HepG2 (cell line): ENCODE measurements around the gene WNT3. TPM values are rescaled to one million over a fixed set of nuclear protein-coding genes. Genes with fewer than 3 reads are reported as not detected.

ENCODE experiments used
- ARNT ChIP-seq: fragments of 450-650 bp; IDR thresholded peaks from 2 replicates; pipeline ENCODE4 v1.6.1; 2017
- ELF1 ChIP-seq: sonication (generic); formaldehyde crosslinking; IDR thresholded peaks from 2 replicates; pipeline ENCODE4 v1.4.0; 2020; ENCODE audit warnings: missing genetic modification reagents
- HDAC1 ChIP-seq: sonication (generic); formaldehyde crosslinking; IDR thresholded peaks from 2 replicates; pipeline ENCODE4 v1.5.1; 2020; ENCODE audit warnings: mild to moderate bottlenecking, missing genetic modification reagents
- HHEX ChIP-seq: IDR thresholded peaks from 2 replicates; pipeline ENCODE4 v1.6.1; 2016; ENCODE audit warnings: control low read depth
- KDM5A ChIP-seq: fragments of 200-600 bp; sonication (generic); IDR thresholded peaks from 2 replicates; pipeline ENCODE4 v1.7.0; 2018; ENCODE audit warnings: antibody characterized with exemption, mild to moderate bottlenecking, low read length, borderline replicate concordance
- NONO ChIP-seq, 2 experiments: fragments of 450-650 bp in 1 of 2; sonication (generic) in 1 of 2; formaldehyde crosslinking in 1 of 2; IDR thresholded peaks in 1 of 2; conservative IDR thresholded peaks in 1 of 2; 2 replicates each; pipeline versions ENCODE4 v1.6.1 to v1.8.0; 2017 to 2022; ENCODE audit warnings: mild to moderate bottlenecking in 1 of 2, missing genetic modification reagents in 1 of 2, moderate library complexity in 1 of 2
- SP2 ChIP-seq: sonication (generic); formaldehyde crosslinking; IDR thresholded peaks from 2 replicates; pipeline ENCODE4 v1.5.1; 2020; ENCODE audit warnings: mild to moderate bottlenecking, missing genetic modification reagents
- TBX2 ChIP-seq: sonication (generic); formaldehyde crosslinking; IDR thresholded peaks from 2 replicates; pipeline ENCODE4 v1.5.0; 2020; ENCODE audit warnings: missing genetic modification reagents, mild to moderate bottlenecking, borderline replicate concordance
- TEAD2 ChIP-seq: sonication (generic); formaldehyde crosslinking; IDR thresholded peaks from 2 replicates; pipeline ENCODE4 v1.9.0; 2021; ENCODE audit warnings: missing genetic modification reagents
- ZBTB38 ChIP-seq: sonication (generic); formaldehyde crosslinking; IDR thresholded peaks from 2 replicates; pipeline ENCODE4 v1.5.1; 2020; ENCODE audit warnings: mild to moderate bottlenecking, missing genetic modification reagents
- ZNF292 ChIP-seq: sonication (generic); formaldehyde crosslinking; IDR thresholded peaks from 2 replicates; pipeline ENCODE4 v1.8.1; 2022; ENCODE audit warnings: mild to moderate bottlenecking, low read depth, missing genetic modification reagents, borderline replicate concordance
- ZNF510 ChIP-seq: sonication (generic); formaldehyde crosslinking; IDR thresholded peaks from 2 replicates; pipeline ENCODE4 v1.4.0; 2020; ENCODE audit warnings: low read depth, mild to moderate bottlenecking, missing genetic modification reagents
- ZNF709 ChIP-seq: sonication (generic); formaldehyde crosslinking; IDR thresholded peaks from 2 replicates; pipeline ENCODE4 v1.5.0; 2020; ENCODE audit warnings: mild to moderate bottlenecking, missing genetic modification reagents
- polyA plus RNA-seq, 8 experiments: library from polyadenylated mRNA; depleted of rRNA in 3 of 8; stranded (reverse) in 7 of 8; unstranded in 1 of 8; fragments of >200 nt; fragmentation: Illumina TruSeq in 4 of 8; extraction: Trizol in 4 of 8; gene quantifications; 2 replicates each; pipeline versions ENCODE4 v1.2.1 to v1.2.3, GENCODE V29; 2011 to 2016; ENCODE audit warnings: low read depth in 4 of 8, missing spikeins in 1 of 8, mixed read lengths in 1 of 8; ENCODE audit not compliant: insufficient read depth in 1 of 8
- total RNA-seq, 5 experiments: library from RNA; depleted of rRNA; stranded (reverse); fragments of >200 nt; fragmentation: Illumina TruSeq; extraction: Trizol; gene quantifications; 2 replicates each; pipeline ENCODE4 v1.2.3, GENCODE V29; 2016; ENCODE audit warnings: low read depth in 1 of 5
- TF ChIP-seq, protein P1 (sequence below): sonication (generic); formaldehyde crosslinking; IDR thresholded peaks from 2 replicates; pipeline ENCODE4 v1.4.0; 2020; ENCODE audit warnings: mild to moderate bottlenecking, missing genetic modification reagents
- TF ChIP-seq, protein P2 (sequence below): sonication (generic); formaldehyde crosslinking; IDR thresholded peaks from 2 replicates; pipeline ENCODE4 v1.4.0; 2020; ENCODE audit warnings: missing genetic modification reagents, borderline replicate concordance
- TF ChIP-seq, protein P3 (sequence below): sonication (generic); formaldehyde crosslinking; IDR thresholded peaks from 2 replicates; pipeline ENCODE4 v1.8.1; 2023; ENCODE audit warnings: mild to moderate bottlenecking, missing genetic modification reagents
- TF ChIP-seq, protein P4 (sequence below): sonication (generic); formaldehyde crosslinking; IDR thresholded peaks from 2 replicates; pipeline ENCODE4 v1.4.0; 2020; ENCODE audit warnings: missing genetic modification reagents, mild to moderate bottlenecking, borderline replicate concordance

The WNT3 gene
- total and polyA plus RNA-seq, 2 of the 13 experiments (the other 11 are each of a cell fraction or from before 2014, with no cell fraction given), result 8.5 to 10.3 TPM

DNA sequence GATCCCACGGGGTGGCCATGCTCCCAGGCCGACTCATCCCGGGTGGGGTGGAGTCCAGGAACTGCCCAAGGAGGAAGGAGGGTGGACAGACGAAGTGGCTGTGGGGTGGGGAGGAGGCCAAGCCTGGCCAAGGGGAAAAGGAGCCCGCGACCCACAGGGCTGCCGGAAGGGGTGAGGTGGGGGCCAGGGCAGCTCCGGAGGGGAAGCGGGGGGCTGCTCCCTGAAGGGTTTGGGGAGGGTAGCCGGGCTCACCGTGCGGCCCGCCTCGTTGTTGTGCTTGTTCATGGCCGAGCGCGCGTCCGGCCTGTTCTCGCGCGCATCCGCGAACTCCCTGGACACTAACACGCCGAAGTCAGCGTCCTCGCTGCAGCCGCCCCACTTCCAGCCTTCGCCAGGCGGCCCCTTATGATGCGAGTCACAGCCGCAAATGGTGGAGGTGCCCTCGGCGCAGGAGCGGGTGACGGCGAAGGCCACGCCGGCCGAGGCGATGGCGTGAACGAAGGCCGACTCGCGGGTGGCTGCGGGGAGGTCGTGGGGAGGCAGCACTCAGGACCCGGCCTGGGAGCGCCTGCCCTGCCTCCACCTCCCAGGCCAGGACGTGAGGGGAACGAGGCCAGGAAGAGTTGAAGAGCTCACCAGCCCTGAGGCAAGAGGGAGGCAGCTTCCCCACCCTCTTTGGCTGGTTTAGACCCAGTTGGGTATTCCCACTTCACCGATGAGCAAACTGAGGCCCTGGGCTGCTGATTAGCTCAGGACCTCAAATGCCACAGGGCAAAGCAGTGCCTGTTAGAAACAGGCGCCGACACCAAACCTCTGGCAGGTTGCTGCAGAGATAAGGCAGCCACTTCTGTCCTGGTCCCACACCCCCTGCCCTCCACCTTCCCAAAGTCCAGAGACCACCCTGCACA is 48.7 kb downstream of the WNT3 start (continued):
- TF ChIP-seq, protein P1, sequence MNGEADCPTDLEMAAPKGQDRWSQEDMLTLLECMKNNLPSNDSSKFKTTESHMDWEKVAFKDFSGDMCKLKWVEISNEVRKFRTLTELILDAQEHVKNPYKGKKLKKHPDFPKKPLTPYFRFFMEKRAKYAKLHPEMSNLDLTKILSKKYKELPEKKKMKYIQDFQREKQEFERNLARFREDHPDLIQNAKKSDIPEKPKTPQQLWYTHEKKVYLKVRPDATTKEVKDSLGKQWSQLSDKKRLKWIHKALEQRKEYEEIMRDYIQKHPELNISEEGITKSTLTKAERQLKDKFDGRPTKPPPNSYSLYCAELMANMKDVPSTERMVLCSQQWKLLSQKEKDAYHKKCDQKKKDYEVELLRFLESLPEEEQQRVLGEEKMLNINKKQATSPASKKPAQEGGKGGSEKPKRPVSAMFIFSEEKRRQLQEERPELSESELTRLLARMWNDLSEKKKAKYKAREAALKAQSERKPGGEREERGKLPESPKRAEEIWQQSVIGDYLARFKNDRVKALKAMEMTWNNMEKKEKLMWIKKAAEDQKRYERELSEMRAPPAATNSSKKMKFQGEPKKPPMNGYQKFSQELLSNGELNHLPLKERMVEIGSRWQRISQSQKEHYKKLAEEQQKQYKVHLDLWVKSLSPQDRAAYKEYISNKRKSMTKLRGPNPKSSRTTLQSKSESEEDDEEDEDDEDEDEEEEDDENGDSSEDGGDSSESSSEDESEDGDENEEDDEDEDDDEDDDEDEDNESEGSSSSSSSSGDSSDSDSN, result no peak
- TF ChIP-seq, protein P2, sequence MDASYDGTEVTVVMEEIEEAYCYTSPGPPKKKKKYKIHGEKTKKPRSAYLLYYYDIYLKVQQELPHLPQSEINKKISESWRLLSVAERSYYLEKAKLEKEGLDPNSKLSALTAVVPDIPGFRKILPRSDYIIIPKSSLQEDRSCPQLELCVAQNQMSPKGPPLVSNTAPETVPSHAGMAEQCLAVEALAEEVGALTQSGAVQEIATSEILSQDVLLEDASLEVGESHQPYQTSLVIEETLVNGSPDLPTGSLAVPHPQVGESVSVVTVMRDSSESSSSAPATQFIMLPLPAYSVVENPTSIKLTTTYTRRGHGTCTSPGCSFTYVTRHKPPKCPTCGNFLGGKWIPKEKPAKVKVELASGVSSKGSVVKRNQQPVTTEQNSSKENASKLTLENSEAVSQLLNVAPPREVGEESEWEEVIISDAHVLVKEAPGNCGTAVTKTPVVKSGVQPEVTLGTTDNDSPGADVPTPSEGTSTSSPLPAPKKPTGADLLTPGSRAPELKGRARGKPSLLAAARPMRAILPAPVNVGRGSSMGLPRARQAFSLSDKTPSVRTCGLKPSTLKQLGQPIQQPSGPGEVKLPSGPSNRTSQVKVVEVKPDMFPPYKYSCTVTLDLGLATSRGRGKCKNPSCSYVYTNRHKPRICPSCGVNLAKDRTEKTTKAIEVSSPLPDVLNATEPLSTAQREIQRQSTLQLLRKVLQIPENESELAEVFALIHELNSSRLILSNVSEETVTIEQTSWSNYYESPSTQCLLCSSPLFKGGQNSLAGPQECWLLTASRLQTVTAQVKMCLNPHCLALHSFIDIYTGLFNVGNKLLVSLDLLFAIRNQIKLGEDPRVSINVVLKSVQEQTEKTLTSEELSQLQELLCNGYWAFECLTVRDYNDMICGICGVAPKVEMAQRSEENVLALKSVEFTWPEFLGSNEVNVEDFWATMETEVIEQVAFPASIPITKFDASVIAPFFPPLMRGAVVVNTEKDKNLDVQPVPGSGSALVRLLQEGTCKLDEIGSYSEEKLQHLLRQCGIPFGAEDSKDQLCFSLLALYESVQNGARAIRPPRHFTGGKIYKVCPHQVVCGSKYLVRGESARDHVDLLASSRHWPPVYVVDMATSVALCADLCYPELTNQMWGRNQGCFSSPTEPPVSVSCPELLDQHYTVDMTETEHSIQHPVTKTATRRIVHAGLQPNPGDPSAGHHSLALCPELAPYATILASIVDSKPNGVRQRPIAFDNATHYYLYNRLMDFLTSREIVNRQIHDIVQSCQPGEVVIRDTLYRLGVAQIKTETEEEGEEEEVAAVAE, result no peak
- TF ChIP-seq ELF1 (CRISPR knock-in tag), result 0 out of 2 replicates have a peak, but pooled peaks have one; percentile 8
- TF ChIP-seq ZNF510 (CRISPR knock-in tag), result no peak
- TF ChIP-seq HDAC1 (CRISPR knock-in tag), result peak; percentile 7; the same call in 1 of the 2 replicates
- TF ChIP-seq NONO (IDR thresholded peaks at IDR 0.05), result no peak
- TF ChIP-seq NONO (CRISPR knock-in tag; conservative IDR thresholded peaks at IDR 0.05), result peak; percentile 47; the same call in 1 of the 2 replicates
- 0 out of 2 replicates have a peak, but pooled peaks have one; percentile 57 for TF ChIP-seq TEAD2
- no peak for TF ChIP-seq ARNT
- TF ChIP-seq SP2 (CRISPR knock-in tag), result no peak
- TF ChIP-seq ZBTB38 (CRISPR knock-in tag), result peak; percentile 74; the same call in 1 of the 2 replicates
- TF ChIP-seq, protein P3, sequence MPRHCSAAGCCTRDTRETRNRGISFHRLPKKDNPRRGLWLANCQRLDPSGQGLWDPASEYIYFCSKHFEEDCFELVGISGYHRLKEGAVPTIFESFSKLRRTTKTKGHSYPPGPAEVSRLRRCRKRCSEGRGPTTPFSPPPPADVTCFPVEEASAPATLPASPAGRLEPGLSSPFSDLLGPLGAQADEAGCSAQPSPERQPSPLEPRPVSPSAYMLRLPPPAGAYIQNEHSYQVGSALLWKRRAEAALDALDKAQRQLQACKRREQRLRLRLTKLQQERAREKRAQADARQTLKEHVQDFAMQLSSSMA (CRISPR knock-in tag), result no peak
- 0 out of 2 replicates have a peak, but pooled peaks have one; percentile 48 for TF ChIP-seq ZNF709 (CRISPR knock-in tag)
- TF ChIP-seq ZNF292 (CRISPR knock-in tag), result 0 out of 2 replicates have a peak, but pooled peaks have one; percentile 15
- TF ChIP-seq TBX2 (CRISPR knock-in tag), result peak; percentile 46; the same call in 1 of the 2 replicates
- TF ChIP-seq HHEX (CRISPR knock-in tag), result no peak
- TF ChIP-seq, protein P4, sequence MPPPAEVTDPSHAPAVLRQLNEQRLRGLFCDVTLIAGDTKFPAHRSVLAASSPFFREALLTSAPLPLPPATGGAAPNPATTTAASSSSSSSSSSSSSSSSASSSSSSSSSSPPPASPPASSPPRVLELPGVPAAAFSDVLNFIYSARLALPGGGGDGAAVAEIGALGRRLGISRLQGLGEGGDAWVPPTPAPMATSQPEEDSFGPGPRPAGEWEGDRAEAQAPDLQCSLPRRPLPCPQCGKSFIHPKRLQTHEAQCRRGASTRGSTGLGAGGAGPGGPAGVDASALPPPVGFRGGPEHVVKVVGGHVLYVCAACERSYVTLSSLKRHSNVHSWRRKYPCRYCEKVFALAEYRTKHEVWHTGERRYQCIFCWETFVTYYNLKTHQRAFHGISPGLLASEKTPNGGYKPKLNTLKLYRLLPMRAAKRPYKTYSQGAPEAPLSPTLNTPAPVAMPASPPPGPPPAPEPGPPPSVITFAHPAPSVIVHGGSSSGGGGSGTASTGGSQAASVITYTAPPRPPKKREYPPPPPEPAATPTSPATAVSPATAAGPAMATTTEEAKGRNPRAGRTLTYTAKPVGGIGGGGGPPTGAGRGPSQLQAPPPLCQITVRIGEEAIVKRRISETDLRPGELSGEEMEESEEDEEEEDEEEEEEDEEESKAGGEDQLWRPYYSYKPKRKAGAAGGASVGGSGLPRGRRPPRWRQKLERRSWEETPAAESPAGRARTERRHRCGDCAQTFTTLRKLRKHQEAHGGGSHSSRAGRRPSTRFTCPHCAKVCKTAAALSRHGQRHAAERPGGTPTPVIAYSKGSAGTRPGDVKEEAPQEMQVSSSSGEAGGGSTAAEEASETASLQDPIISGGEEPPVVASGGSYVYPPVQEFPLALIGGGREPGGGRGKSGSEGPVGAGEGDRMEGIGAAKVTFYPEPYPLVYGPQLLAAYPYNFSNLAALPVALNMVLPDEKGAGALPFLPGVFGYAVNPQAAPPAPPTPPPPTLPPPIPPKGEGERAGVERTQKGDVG, result 0 out of 2 replicates have a peak, but pooled peaks have one; percentile 69
- no peak for TF ChIP-seq KDM5A
